Stimulated activated CD4-positive, alpha-beta T cell treated with anti-CD3 and anti-CD28 coated beads, Interleukin-2, amount 100 ng/mL, for 24 hours (primary cell): ENCODE results near the gene LAMTOR3.

Source experiments
- DNase-seq, 2 donors: peaks; one replicate each; pipeline ENCODE4 v3.0.0-alpha.2; 2020

LAMTOR3 gene

GRCh38 chr4:99861120-99861905 lies 32.9 kb downstream of the LAMTOR3 start:
- DNase-seq, result no peak

- no peak for DNase-seq
Observed at GRCh38 chr4:99860521-99860920, 33.7 kb downstream of the LAMTOR3 start.

- DNase-seq, result no peak
Observed at GRCh38 chr4:99859618-99860017, 34.6 kb downstream of the LAMTOR3 start.

GRCh38 chr4:99857307-99857706 lies 36.9 kb downstream of the LAMTOR3 start:
- no peak for DNase-seq

GRCh38 chr4:99856166-99856565 lies 38.1 kb downstream of the LAMTOR3 start:
- no peak for DNase-seq

- DNase-seq, result no peak
Observed at GRCh38 chr4:99855678-99856077, 38.5 kb downstream of the LAMTOR3 start.

GRCh38 chr4:99853999-99854398 lies 40.2 kb downstream of the LAMTOR3 start:
- no peak for DNase-seq

GRCh38 chr4:99853190-99853589 lies 41.0 kb downstream of the LAMTOR3 start:
- no peak for DNase-seq

- no peak for DNase-seq
Observed at GRCh38 chr4:99852199-99852749, 42.0 kb downstream of the LAMTOR3 start.

- peak; percentile 16 to 45 for DNase-seq
Observed at GRCh38 chr4:99848591-99849001, 45.6 kb downstream of the LAMTOR3 start.

GRCh38 chr4:99847362-99847976 lies 46.8 kb downstream of the LAMTOR3 start:
- peak in 1 of 2 donors; percentile 24 for DNase-seq

GRCh38 chr4:99846891-99847290 lies 47.3 kb downstream of the LAMTOR3 start:
- no peak for DNase-seq

GRCh38 chr4:99845708-99846469 lies 48.3 kb downstream of the LAMTOR3 start:
- DNase-seq, result peak in 1 of 2 donors; percentile 15

- DNase-seq, result no peak
Observed at GRCh38 chr4:99845179-99845578, 49.0 kb downstream of the LAMTOR3 start.

- no peak for DNase-seq
Observed at GRCh38 chr4:99844048-99844447, 50.2 kb downstream of the LAMTOR3 start.

- no peak for DNase-seq
Observed at GRCh38 chr4:99843413-99843812, 50.8 kb downstream of the LAMTOR3 start.

- no peak for DNase-seq
Observed at GRCh38 chr4:99841129-99841528, 53.1 kb downstream of the LAMTOR3 start.

GRCh38 chr4:99838927-99839326 lies 55.3 kb downstream of the LAMTOR3 start:
- DNase-seq, result no peak

- no peak for DNase-seq
Observed at GRCh38 chr4:99835942-99836341, 58.3 kb downstream of the LAMTOR3 start.

- DNase-seq, result no peak
Observed at GRCh38 chr4:99834569-99834968, 59.7 kb downstream of the LAMTOR3 start.

GRCh38 chr4:99833756-99834155 lies 60.5 kb downstream of the LAMTOR3 start:
- no peak for DNase-seq

GRCh38 chr4:99832758-99833157 lies 61.5 kb downstream of the LAMTOR3 start:
- no peak for DNase-seq

GRCh38 chr4:99832321-99832720 lies 61.9 kb downstream of the LAMTOR3 start:
- no peak for DNase-seq
